Cardiac fibroblast (primary cell): ENCODE measurements around the gene ARHGEF39.
A peak's percentile ranks its signal among the peaks of the same experiment; 100 is the strongest.
"Not testable (repeated sequence)": the region's sequence is repeated elsewhere in the genome, so short reads cannot be mapped to it uniquely, and the experiment has no call there.

ENCODE experiments used
- DNase-seq, 2 donors: peaks; one replicate each; pipeline versions ENCODE4 v3.0.0 to v3.0.0-alpha.2; 2010; ENCODE audit warnings: low read depth in 2 of 2
- H3K4me3 ChIP-seq, 2 donors: replicated peaks in 1 of 2; 1 replicate in 1 of 2; 2 replicates in 1 of 2; pipeline ENCODE4 v1.5.1; 2011; ENCODE audit warnings: low read depth in 2 of 2, low read length in 2 of 2, mild to moderate bottlenecking in 2 of 2, moderate library complexity in 1 of 2
- CTCF ChIP-seq: IDR thresholded peaks from one replicate; pipeline ENCODE4 v1.5.1; 2011; ENCODE audit warnings: low read depth, mild to moderate bottlenecking, low read length, inconsistent platforms

The ARHGEF39 gene

GRCh38 chr9:35617548-35617947 is 47.4 kb downstream of the ARHGEF39 start:
- no peak for DNase-seq
- H3K4me3 ChIP-seq = no peak overlapping the region
- TF ChIP-seq CTCF = no peak

- TF ChIP-seq CTCF = no peak
- H3K4me3 ChIP-seq = peak overlapping the region; percentile 28 to 33
- peak; percentile 52 to 63 for DNase-seq
Measured at GRCh38 chr9:35616681-35617459, 48.1 kb downstream of the ARHGEF39 start.

DNA sequence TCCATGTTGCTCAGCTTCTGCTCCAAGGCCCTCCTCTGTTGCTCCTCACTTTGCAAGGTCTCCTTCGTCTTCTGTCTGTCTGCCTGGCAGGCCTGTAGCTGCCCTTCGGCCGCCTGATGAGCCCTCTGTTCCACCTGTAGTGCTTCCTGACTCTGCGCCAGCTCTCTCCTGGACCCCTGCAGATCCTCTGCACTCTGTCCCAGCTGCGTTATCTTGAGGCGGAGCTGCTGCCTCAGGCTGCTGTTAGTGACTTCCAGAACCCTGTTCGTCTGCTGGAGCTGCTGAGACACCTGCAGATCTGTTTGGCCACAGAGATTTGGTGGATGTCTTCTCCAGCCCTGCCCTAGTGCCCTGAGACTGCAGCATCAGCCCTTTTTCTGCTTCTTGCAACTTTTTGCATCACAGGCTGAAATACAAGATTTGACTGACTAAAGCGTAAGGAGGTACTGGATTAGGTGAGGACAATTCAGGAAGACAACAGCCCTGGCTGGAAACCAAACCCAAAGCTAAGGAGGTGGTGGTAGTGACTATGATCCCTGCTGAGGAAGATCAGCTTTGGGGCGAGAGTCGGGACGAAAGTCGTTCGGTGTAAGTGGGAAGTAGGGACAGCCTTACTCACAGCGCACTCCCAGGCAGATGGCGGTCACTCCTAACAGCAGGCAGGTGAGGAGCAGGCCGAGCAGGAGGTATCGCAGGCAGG is 48.9 kb downstream of the ARHGEF39 start:
- no peak for DNase-seq
- no peak overlapping the region for H3K4me3 ChIP-seq
- no peak for TF ChIP-seq CTCF

DNA sequence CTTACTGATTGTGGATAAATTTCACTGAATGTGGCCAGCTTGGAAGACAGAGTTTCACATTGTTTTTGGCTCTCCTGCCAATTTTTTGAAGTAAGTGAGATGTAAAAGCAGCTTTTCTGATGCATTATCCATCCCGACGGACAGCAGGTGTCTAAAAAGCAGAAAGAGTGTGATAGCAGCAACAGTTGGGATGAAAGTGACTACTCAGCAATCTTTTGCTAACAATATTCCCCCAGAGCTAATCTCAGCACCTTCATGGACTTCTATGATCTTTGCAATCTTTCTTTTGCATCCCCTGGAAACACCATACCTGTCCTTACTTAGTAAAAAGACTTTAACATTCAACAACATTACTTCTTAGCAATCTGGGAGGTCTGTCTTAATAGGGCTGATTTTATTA is 52.2 kb downstream of the ARHGEF39 start:
- no peak overlapping the region for H3K4me3 ChIP-seq
- DNase-seq = no peak
- TF ChIP-seq CTCF = no peak

DNA sequence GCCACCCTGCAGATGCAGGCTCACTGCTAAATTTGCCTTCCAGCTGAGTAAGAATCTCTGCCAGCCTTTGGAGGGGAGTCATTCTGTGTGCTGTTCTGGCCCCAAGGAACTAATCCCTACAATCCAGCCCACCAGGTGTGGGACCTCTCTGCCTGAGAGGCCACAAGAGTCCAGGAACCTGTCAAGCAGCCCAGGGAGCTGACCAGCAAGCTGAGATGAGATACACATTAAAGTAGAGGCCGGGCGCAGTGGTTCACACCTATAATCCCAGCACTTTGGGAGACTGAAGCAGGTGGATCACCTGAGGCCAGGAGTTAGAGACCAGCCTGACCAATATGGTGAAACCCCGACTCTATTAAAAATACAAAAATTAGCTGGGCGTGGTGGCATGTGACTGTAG is 52.9 kb downstream of the ARHGEF39 start:
- not testable (repeated sequence) for DNase-seq, H3K4me3 ChIP-seq

GRCh38 chr9:35611230-35611797 is 53.7 kb downstream of the ARHGEF39 start:
- TF ChIP-seq CTCF = peak; percentile 79
- no peak overlapping the region for H3K4me3 ChIP-seq
- peak; percentile 63 for DNase-seq

GRCh38 chr9:35609820-35610163 is 55.2 kb downstream of the ARHGEF39 start:
- H3K4me3 ChIP-seq = no peak overlapping the region
- no peak for DNase-seq
- TF ChIP-seq CTCF = no peak
